Mucosa of rectum (tissue), 2 donors: ENCODE measurements around the gene ZFP36.

ENCODE experiments used
- H3K27ac ChIP-seq, 2 donors: one replicate each; pipeline ENCODE4 v1.7.0; 2013; ENCODE audit warnings: inconsistent platforms in 2 of 2, low read depth in 2 of 2, low read length in 2 of 2
- H3K27me3 ChIP-seq, 2 donors: one replicate each; pipeline ENCODE4 v1.7.0; 2013; ENCODE audit warnings: low read length in 2 of 2; ENCODE audit not compliant: control insufficient read depth in 2 of 2, insufficient read depth in 2 of 2
- H3K36me3 ChIP-seq, 2 donors: one replicate each; pipeline ENCODE4 v1.7.0; 2013; ENCODE audit warnings: low read length in 2 of 2; ENCODE audit not compliant: control insufficient read depth in 2 of 2, insufficient read depth in 2 of 2
- H3K4me1 ChIP-seq, 2 donors: one replicate each; pipeline ENCODE4 v1.7.0; 2013; ENCODE audit warnings: low read length in 2 of 2, mild to moderate bottlenecking in 1 of 2; ENCODE audit not compliant: control insufficient read depth in 2 of 2, insufficient read depth in 2 of 2
- H3K4me3 ChIP-seq, 2 donors: one replicate each; pipeline ENCODE4 v1.7.0; 2013; ENCODE audit warnings: low read length in 2 of 2
- H3K9ac ChIP-seq, 2 donors: one replicate each; pipeline ENCODE4 v1.7.0; 2013; ENCODE audit warnings: low read length in 2 of 2, low read depth in 1 of 2, mild to moderate bottlenecking in 1 of 2
- H3K9me3 ChIP-seq, 2 donors: one replicate each; pipeline ENCODE4 v1.7.0; 2013; ENCODE audit warnings: low read length in 2 of 2; ENCODE audit not compliant: control insufficient read depth in 2 of 2
- donor health status: healthy.
- donor health status: Normal muscosa, but diverticular disease.

Gene ZFP36

GRCh38 chr19:39384839-39385568, 21.6 kb upstream of the ZFP36 start:
- peaks cover 3 to 4% of the 10 kb centered on the region in 2 donors for H3K4me1 ChIP-seq
- no peak overlapping the region for H3K4me3 ChIP-seq
- H3K9ac ChIP-seq = no peak overlapping the region
- no peak overlapping the region for H3K27ac ChIP-seq
- no peaks in the 10 kb centered on the region for H3K27me3 ChIP-seq
- H3K36me3 ChIP-seq = peaks cover 54 to 78% of the 10 kb centered on the region in 2 donors
- no peaks in the 10 kb centered on the region for H3K9me3 ChIP-seq

GRCh38 chr19:39385629-39386411, 20.8 kb upstream of the ZFP36 start:
- Histone ChIP-seq H3K9ac (no peak overlapping the region), H3K36me3 (peaks cover 46 to 70% of the 10 kb centered on the region in 2 donors), H3K27me3 (no peaks in the 10 kb centered on the region), H3K9me3 (no peaks in the 10 kb centered on the region), H3K4me3 (no peak overlapping the region), H3K27ac (no peak overlapping the region), H3K4me1 (peaks cover 9 to 10% of the 10 kb centered on the region in 2 donors)

- H3K27me3 ChIP-seq = no peaks in the 10 kb centered on the region
- peaks cover 41 to 62% of the 10 kb centered on the region in 2 donors for H3K36me3 ChIP-seq
- H3K27ac ChIP-seq = no peak overlapping the region
- H3K4me3 ChIP-seq = no peak overlapping the region
- no peak overlapping the region for H3K9ac ChIP-seq
- no peaks in the 10 kb centered on the region for H3K9me3 ChIP-seq
- peaks cover 9 to 10% of the 10 kb centered on the region in 2 donors for H3K4me1 ChIP-seq
Observed at GRCh38 chr19:39386557-39386956, 20.1 kb upstream of the ZFP36 start.

GRCh38 chr19:39388657-39389056, 18.0 kb upstream of the ZFP36 start:
- Histone ChIP-seq H3K4me1 (peaks cover 14 to 15% of the 10 kb centered on the region in 2 donors), H3K27ac (no peak overlapping the region), H3K4me3 (no peak overlapping the region), H3K36me3 (peaks cover 33 to 46% of the 10 kb centered on the region in 2 donors), H3K27me3 (no peaks in the 10 kb centered on the region), H3K9ac (no peak overlapping the region), H3K9me3 (no peaks in the 10 kb centered on the region)

- peaks cover 37 to 44% of the 10 kb centered on the region in 2 donors for H3K36me3 ChIP-seq
- H3K27ac ChIP-seq = peak overlapping the region in 1 of 2 donors; percentile 100
- H3K27me3 ChIP-seq = no peaks in the 10 kb centered on the region
- H3K9ac ChIP-seq = peak overlapping the region; percentile 99 to 100
- H3K9me3 ChIP-seq = no peaks in the 10 kb centered on the region
- H3K4me3 ChIP-seq = peak overlapping the region; percentile 94 to 99
- peaks cover 14 to 15% of the 10 kb centered on the region in 2 donors for H3K4me1 ChIP-seq
Observed at GRCh38 chr19:39389631-39390414, 16.8 kb upstream of the ZFP36 start.

- Histone ChIP-seq H3K9me3 (no peaks in the 10 kb centered on the region), H3K4me1 (peaks cover 14 to 15% of the 10 kb centered on the region in 2 donors), H3K4me3 (peak overlapping the region; percentile 94 to 99), H3K27ac (peak overlapping the region; percentile 97 to 100), H3K27me3 (no peaks in the 10 kb centered on the region), H3K9ac (peak overlapping the region; percentile 99 to 100), H3K36me3 (peaks cover 37 to 49% of the 10 kb centered on the region in 2 donors)
Observed at GRCh38 chr19:39390451-39390750, 16.2 kb upstream of the ZFP36 start.

GRCh38 chr19:39390751-39391437, 15.8 kb upstream of the ZFP36 start, which contains the start of the genes MED29 and PAF1:
MED29 (plus strand) TSS chr19:39391378; CDS start chr19:39391423, 45 bp downstream.
PAF1 (minus strand) TSS chr19:39391106; CDS start chr19:39390864, 242 bp downstream.
- Histone ChIP-seq H3K36me3 (peaks cover 33 to 47% of the 10 kb centered on the region in 2 donors), H3K9ac (peak within 1 kb of the TSS; percentile 99 to 100), H3K27ac (peak within 1 kb of the TSS; percentile 97 to 100)

GRCh38 chr19:39397360-39398296, 9.0 kb upstream of the ZFP36 start:
- H3K4me1 ChIP-seq = peaks cover 46 to 53% of the 10 kb centered on the region in 2 donors
- H3K36me3 ChIP-seq = peaks cover 16 to 20% of the 10 kb centered on the region in 2 donors
- H3K9ac ChIP-seq = peak overlapping the region; percentile 79 to 84
- peak overlapping the region; percentile 97 to 99 for H3K27ac ChIP-seq
- H3K4me3 ChIP-seq = peak overlapping the region; percentile 25 to 56
- H3K9me3 ChIP-seq = no peaks in the 10 kb centered on the region
- H3K27me3 ChIP-seq = no peaks in the 10 kb centered on the region

More at GRCh38 chr19:39390751-39391437, 15.8 kb upstream of the ZFP36 start, which contains the start of the genes MED29 and PAF1:
- H3K9me3 ChIP-seq = no peaks in the 10 kb centered on the region
- H3K27me3 ChIP-seq = no peaks in the 10 kb centered on the region
- peak within 1 kb of the TSS; percentile 94 to 99 for H3K4me3 ChIP-seq
- peaks cover 14 to 15% of the 10 kb centered on the region in 2 donors for H3K4me1 ChIP-seq
